CD4-positive, alpha-beta T cell treated with Interleukin-6 at 100 ng/mL for 8 hours (primary cell): ENCODE data around the gene THRAP3.
A peak's percentile ranks its signal among the peaks of the same experiment; 100 is the strongest.
"Not testable (repeated sequence)": the region's sequence is repeated elsewhere in the genome, so short reads cannot be mapped to it uniquely, and the experiment has no call there.

Source experiments
- DNase-seq: peaks from one replicate; pipeline ENCODE4 v3.0.0-alpha.2; 2020; ENCODE audit warnings: mixed read lengths, low spot score

The THRAP3 gene

DNA sequence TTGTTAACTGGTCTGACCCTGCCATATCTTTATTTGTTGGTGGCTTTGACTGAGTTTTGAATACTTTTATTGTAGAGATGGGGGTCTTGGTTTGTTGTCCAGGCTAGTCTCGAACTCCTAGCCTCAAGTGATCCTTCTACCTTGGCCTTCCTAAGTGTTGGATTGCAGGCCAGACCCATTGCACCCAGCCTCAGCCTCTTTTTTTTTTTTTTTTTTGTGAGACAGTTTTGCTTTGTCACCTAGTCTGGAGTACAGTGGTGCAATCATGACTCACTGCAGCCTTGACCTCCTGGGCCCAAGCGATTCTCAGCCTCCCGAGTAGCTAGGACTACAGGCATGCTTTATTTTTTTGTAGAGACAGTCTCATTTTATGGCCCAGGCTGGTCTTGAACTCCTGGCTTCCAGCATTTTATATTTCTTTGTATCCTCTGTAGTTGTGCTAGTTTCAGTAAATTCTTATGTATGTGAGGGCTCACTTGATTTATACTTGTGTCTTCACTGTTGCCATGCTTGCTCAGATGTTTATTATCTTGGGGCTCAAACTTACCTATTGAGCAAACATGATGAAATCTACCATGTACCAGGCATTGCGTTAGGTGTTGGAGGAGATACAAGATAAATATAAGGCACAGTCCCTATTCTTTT lies 24.1 kb downstream of the THRAP3 start:
- DNase-seq: no peak

DNA sequence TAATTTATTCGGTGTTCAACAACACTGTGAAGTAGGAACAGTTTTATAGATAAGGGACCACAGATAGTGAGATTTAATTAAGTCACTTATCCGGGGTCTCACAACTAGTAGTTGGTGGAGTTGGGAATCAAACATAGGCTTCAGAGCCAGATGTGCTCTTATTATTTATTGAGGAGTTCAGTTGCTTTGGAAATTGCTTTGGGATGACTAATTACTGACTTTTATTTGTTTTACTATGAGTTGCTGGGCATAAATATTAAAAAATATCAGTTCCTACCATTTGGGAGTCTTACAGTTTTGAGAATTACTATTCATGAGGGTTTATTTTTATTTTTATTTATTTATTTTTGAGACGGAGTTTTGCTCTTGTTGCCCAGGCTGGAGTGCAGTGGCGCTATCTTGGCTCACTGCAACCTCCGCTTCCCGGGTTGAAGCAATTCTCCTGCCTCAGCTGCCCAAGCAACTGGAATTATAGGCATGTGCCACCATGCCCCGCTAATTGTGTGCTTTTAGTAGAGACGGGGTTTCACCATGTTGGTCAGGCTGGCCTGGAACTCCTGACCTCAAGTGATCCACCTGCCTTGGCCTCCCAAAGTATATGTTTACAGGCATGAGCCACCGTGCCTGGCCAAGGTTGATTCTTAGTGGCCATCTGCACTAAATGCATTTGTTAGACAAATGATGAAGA lies 27.7 kb downstream of the THRAP3 start:
- no peak for DNase-seq

DNA sequence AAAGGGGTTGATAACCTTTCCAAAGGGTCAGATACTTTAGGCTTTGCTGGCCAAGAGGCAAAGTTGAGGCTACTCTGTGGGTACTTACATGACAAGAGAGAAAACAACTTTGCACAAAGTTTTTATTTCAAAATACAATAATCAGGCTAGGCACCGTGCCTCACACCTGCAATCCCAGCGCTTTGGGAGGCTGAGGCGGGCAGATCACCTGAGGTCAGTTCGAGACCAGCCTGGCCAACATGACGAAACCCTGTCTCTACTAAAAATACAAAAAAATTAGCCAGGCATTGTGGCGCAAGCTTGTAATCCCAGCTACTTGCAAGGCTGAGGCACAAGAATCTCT lies 28.2 kb downstream of the THRAP3 start:
- DNase-seq: not testable (repeated sequence)

DNA sequence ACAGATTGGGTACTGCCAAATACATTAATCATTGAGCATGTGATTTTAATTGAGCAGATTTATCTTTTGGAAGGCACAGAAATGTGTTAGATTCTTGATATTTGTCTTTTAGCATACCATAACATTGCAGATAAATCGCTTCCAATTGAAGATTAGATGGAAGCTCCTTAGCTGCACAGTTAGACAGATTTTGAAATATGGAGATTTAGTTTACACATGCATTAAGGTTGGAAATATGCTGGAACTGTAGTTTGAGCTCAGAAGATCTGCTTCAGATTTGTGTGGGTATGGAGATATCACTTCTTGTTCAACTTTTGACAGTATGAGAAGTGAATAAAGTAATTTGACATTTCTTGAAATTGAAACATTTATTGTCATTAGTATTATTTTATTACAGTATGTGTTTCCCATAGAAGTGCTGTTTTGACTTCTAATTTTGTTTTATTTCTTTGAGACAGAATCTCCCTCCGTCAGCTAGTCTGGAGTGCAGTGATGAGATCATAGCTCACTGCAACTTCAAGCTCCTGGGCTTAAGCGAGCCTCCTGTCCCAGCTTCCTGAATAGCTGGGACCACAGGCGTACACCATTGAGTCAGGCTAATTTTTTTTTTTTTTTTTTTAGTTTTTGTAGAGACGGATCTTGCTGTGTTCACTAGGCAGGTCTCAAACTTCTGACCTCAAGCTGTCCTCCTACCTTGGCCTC lies 29.1 kb downstream of the THRAP3 start:
- DNase-seq: no peak

GRCh38 chr1:36256558-36257374 lies 32.5 kb downstream of the THRAP3 start:
- DNase-seq: no peak

GRCh38 chr1:36257375-36257767 lies 33.1 kb downstream of the THRAP3 start:
- no peak for DNase-seq

- DNase-seq: no peak
These were observed 34.7 kb downstream of the THRAP3 start for GRCh38 chr1:36258960-36259344.

- no peak for DNase-seq
These were observed 44.7 kb downstream of the THRAP3 start for GRCh38 chr1:36268981-36269380.

DNA sequence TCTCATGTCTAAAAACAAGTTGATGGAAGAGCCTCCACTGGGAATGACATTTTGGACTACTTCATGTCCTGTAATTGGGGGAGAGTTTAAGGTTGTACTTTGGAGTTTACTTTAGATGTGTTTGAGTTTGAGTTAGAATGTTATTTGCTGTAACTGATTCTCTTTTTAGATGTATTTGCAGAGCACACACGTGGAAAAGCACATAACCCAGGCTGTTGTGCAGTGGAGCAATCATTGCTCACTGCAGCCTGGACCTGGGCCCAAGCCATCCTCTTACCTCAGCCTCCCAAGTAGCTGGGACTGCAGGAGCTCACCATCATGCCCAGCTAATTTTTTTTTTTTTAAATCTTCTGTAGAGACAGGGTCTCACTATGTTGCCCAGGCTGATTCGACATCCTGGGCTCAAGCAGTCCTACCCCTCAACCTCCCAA lies 45.2 kb downstream of the THRAP3 start:
- no peak for DNase-seq

DNA sequence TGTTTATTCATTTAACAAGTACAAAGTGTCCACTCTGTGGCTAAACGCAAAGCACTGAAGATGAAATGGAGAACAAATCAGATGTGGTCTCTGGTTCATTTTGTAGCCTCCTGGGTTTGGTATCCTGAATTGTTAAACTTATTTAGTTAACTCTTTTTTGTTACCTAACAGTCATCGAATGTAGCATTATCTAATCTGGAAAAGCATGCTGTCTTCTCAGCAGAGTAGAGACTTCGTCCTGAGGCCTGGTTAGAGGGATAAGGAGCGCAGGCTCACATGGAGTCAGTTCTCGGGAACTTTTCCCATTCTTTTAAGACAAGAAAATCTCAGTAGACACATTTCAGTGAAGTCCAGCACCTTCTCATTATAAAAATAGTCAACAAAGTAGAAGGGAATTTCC lies 48.8 kb downstream of the THRAP3 start:
- DNase-seq: no peak

GRCh38 chr1:36274201-36274600 lies 50.0 kb downstream of the THRAP3 start:
- no peak for DNase-seq

DNA sequence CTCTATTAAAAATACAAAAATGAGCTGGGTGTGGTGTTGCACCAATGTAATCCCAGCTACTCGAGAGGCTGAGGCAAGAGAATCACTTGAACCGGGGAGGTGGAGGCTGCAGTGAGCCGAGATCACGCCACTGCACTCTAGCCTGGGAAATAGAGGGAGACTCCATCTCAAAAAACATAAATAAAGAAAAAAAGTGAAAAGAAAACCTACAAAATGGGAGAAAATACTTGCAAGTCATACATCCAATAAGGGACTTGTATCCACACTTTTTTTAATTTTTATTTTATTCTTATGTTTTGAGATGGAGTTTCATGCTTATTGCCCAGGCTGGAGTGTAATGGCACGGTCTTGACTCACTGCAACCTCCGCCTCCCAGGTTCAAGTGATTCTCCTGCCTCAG lies 52.4 kb downstream of the THRAP3 start:
- no peak for DNase-seq

DNA sequence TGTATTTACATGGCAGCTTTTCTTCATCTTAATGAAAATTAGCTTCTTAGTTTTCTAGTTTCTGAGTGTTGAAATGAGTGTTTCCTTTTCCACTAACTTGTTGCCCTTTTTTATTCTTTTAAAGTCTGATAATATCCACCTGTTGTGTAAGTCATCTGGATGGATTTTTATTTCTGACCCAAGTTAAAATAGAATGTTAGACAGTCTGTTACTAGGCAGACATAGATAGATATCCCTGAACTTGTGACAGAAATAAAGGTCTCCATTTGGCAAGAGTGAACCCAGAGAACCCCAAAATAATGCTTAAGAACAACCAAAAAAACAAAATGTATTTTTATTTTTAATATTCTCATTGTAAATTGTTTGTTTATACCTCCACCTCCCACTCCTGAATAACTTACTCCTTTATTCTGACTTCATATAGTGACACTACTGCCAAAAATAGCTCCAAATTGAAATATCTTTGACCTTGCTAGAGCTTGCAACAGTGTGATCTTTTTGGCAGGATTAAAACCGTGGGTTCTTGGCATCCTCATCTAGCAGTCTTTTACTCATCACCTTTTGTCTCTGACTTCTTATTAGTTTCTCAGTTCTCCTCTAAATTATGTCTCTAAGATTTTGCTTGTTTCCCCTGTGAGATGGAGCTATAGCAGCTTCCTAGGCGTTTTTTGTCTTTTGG lies 55.0 kb downstream of the THRAP3 start:
- no peak for DNase-seq

- DNase-seq: no peak
These were observed 55.6 kb downstream of the THRAP3 start for GRCh38 chr1:36279789-36280296.

DNA sequence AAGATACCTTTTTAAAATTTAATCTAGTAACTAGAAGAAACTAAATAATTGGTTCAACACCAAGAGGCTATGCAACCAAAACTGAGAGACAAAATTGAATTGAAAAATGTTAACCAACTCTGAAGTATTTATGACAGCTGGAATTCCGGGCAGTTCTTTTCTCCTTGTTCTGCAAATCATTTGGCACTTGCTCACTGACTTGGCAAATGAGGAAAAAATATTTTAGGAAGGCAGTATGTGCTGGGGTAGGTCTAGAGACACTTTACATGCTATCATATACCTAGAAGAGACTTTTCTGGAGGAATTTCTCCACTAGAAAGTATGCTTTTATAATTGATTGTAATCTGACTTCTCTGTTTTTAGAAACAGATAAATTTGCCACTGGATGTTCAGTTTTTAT lies 59.8 kb downstream of the THRAP3 start:
- DNase-seq: no peak

GRCh38 chr1:36284517-36284916 lies 60.3 kb downstream of the THRAP3 start:
- no peak for DNase-seq

GRCh38 chr1:36285443-36286101 lies 61.3 kb downstream of the THRAP3 start:
- DNase-seq: peak; percentile 72

DNA sequence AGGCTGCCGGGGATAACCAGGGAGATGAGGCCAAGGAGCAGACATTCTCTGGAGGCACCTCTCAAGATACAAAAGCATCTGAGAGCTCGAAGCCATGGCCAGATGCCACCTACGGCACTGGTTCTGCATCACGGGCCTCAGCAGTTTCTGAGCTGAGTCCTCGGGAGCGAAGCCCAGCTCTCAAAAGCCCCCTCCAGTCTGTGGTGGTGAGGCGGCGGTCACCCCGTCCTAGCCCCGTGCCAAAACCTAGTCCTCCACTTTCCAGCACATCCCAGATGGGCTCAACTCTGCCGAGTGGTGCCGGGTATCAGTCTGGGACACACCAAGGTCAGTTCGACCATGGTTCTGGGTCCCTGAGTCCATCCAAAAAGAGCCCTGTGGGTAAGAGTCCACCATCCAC lies 62.6 kb downstream of the THRAP3 start:
- DNase-seq: no peak

DNA sequence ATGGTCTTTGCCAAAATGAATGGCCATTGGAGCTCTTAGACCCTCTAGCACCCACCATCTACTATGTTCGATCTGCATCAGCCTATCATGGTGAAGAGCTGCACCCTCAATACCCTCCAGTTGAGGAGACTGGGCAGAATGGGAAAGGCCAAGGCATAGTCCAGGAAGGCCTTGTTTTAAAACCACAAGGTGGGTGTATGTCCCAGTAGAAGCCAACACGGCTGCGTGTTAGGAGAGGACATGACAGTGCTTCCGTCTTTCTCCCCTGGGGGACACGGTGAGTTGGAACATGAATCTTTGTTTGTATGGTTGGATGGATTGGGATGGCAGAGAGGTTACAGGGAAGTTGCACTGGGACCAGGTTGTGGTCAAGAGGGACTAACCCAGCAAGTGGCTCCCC lies 63.4 kb downstream of the THRAP3 start:
- DNase-seq: no peak

GRCh38 chr1:36295390-36295789 lies 71.1 kb downstream of the THRAP3 start:
- no peak for DNase-seq

GRCh38 chr1:36297062-36297461 lies 72.8 kb downstream of the THRAP3 start:
- DNase-seq: no peak
